GF-D8 (cell line): ENCODE measurements around the gene SPECC1.
A peak's percentile ranks its signal among the peaks of the same experiment; 100 is the strongest.
"Not testable (repeated sequence)": the region's sequence is repeated elsewhere in the genome, so short reads cannot be mapped to it uniquely, and the experiment has no call there.

ENCODE experiments used
- DNase-seq: peaks from one replicate; lab custom pipeline; 2025; lab: John Stamatoyannopoulos, UW

The SPECC1 gene

DNA sequence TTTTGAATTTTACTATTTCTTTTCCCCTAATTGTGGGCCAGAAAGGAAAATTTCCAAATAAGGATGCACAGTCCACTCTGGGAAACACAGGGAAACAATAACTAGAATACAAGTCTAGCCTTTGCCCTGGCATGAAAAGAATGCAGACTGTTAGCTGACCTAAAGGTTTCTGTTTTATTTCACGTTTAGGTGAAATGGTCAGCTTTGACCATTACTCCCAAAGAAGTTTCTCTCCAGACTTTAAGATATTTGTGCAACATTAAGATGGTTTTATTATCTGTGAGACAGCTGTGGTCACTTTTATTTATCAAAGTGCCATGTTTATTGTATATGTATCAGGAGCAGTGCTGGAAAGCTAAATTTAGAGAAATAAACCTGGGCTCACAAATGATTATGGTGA is 163.9 kb downstream of the SPECC1 start:
- DNase-seq: no peak

DNA sequence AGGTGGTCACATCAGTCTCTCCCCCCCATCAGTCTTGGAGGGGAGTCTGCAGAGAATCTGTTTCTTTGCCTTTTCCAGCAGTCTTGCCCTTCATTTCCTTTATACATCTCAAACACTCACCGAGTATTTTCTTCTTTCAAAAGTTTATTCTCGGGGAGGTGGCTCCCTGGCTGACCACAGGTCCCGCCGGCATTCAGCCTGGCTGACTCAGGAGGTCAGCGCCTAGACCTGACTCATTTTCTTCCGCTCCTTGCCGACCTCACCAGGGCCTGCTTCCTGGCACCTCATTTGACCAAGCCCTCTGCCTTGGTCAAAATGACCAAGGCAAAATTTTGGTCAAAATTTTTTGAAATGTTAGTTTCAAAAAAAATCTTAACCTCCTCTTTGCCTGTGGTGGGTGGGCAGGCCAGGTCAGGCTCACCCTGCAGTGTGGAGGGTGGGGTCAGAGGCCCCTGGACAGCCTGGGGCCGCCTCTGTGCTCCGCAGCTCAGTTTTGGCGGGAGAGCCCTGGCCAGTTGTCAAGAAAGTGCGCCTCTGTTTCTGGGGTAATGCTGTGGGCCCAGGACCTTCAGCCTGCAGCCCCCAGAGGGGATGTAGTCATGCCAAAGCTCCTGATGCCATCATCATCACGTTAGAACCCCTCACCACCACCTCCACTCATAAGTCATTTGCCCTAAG is 165.6 kb downstream of the SPECC1 start:
- DNase-seq: no peak

DNA sequence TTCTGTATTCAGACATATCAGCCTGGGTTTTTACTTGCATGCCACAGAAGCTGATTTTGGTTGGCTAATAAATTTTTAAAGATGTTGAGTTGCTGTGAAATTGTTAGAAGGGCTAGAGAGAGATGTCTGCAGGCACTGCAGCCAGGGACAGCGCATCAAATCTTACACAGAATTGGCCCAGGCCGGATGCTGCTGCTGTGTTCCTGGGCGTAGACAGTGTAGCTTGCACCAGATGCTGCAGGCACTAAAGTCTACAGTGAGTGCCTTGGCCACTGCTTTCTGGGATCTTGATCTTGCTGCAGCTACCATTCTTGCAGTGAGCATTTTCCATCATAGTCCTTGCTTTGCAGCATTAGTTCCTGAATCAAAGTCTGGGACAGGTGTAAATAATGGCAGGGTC is 169.9 kb downstream of the SPECC1 start:
- DNase-seq: no peak

DNA sequence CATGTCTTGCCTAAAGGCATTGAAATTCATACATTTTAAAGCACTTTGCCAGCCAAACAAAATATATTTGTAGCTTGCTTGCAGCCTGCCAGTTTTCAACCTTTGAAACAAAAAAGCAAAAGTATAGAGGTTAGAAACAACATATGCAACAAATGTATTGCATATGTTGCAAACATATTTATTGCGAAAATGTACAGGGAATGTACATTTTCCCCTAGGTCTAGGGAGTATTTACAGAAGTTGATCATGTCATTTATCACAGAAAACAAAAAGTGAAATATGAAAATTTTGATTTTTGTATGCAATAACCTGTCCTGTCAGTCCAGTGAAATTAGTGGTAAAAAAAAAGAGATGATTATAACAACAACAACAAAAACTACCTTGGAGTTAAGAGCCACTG is 171.5 kb downstream of the SPECC1 start:
- no peak for DNase-seq

- no peak for DNase-seq
Observed at GRCh38 chr17:20184181-20184580, 175.0 kb downstream of the SPECC1 start.

- DNase-seq: peak; percentile 78
Observed at GRCh38 chr17:20184977-20185619, 175.9 kb downstream of the SPECC1 start.

GRCh38 chr17:20187049-20187448 is 177.9 kb downstream of the SPECC1 start:
- DNase-seq: no peak

- no peak for DNase-seq
Observed at GRCh38 chr17:20189302-20189701, 180.1 kb downstream of the SPECC1 start.

- no peak for DNase-seq
Observed at GRCh38 chr17:20189979-20190378, 180.8 kb downstream of the SPECC1 start.

GRCh38 chr17:20190605-20191004 is 181.4 kb downstream of the SPECC1 start:
- DNase-seq: no peak

- no peak for DNase-seq
Observed at GRCh38 chr17:20191056-20191455, 181.9 kb downstream of the SPECC1 start.

DNA sequence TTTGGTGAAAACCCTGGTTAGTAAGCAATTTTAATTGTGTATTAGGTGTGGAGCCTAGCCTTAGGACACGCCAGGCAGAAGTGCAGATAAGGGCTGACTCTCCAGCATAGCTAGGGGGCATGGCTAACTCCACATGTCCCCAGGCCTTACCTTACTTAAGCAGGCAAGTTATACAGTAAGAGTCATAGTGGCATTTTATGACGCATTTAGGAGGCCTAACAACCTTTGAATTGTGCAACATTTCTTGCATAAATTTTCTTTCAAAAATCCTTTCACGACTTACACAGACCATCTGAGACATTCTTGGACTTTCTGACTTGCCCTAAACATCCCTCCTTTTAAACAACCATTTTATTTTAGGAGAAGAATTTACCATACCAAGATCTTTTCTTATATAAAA is 187.1 kb downstream of the SPECC1 start:
- DNase-seq: not testable (repeated sequence)

DNA sequence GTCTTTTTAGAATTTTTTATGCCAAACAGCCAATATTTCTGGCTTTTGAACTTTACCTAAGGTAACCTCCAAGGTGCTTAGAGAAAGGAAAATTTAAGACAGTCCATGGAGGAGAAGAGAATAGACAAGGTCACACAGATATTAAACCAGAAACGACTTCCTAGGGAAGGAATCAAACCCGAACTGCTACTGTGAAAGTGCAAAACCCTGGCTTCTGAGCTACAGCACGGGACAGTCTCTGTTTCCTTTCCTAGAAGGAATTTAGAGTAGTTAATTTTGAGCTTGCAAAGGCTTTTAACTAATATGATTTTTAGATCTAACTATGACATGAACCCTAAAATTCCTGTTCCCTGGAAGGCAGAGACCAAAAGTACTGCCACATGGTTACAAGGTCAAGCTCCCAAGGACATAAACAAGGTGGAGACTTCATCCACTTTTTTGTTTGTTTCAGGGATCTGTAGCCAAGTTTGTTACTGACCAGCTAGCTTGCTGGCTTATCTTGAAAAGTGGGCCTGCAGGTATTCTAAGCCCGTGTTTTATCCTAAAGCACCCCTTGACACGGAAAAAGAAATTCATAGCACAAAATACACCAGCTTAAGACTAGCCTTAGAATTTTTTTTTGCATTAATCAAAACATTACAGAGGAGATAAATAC is 188.2 kb downstream of the SPECC1 start:
- DNase-seq: no peak

- DNase-seq: no peak
Observed at GRCh38 chr17:20200016-20200795, 191.0 kb downstream of the SPECC1 start.

DNA sequence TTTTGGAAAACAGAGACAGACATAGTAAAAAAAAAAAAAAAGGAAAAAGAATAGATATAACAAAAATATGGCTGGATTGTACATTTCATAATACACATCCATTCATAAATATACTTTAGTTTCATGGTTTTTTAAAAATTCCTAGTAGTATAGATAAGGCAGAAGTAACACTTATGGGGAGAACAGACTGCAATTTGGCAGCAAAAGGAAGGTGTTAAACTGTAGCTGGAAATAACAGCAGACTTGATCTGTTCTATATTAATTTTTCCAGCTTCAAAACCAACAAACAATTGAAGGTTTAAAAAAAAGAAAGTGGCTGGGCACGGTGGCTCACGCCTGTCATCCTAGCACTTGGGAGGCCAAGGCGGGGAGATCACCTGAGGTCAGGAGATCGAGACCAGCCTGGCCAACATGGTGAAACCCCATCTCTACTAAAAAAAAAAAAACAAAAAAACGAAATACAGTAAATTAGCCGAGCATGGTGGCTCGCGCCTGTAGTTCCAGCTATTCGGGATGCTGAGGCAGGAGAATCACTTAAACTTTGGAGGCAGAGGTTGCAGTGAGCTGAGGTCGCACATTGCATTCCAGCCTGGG is 191.8 kb downstream of the SPECC1 start:
- DNase-seq: no peak

GRCh38 chr17:20202141-20202621 is 193.0 kb downstream of the SPECC1 start:
- no peak for DNase-seq

DNA sequence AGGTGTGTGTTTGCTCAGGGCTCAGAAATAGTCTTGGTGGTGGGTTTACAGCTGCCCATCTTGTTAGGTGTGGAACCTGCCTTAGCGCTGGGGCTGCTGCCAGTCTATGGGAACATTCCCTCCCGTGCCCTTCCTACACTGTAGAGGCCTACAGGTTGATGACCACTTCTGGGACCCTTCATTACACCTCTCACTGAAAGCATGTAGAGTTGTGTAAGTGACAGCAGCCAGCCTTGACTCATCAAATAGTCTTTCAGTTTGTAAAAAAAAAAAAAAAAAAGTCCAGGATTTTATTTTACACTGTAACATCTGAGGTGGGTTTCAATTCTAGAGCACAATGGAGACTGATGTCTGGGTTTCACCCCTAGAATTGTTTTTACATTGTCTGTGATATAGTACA is 193.9 kb downstream of the SPECC1 start:
- DNase-seq: no peak

DNA sequence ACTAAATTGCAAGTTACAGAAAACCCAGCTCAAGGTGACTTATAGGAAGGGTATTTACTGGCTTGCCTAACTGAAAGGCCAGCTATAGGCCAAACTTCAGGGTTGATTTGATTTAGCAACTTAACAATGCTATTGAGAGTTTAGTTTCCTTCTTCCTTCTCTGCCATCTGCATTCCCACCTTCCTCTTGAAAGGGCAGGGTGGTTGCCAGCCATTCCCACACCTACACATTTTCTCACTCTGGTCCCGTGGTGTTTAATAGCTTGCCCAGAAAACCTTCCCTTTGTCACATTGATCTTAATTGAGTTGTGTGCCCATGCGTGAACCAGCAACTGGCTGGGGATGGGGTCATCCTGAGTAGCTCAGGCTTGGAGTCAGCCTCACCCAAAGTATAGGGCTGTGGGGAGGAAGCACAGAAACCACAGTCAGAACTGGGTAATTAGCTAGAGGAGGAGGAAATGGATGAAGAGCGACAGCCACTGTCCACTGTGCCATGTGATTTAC is 194.7 kb downstream of the SPECC1 start:
- DNase-seq: no peak

DNA sequence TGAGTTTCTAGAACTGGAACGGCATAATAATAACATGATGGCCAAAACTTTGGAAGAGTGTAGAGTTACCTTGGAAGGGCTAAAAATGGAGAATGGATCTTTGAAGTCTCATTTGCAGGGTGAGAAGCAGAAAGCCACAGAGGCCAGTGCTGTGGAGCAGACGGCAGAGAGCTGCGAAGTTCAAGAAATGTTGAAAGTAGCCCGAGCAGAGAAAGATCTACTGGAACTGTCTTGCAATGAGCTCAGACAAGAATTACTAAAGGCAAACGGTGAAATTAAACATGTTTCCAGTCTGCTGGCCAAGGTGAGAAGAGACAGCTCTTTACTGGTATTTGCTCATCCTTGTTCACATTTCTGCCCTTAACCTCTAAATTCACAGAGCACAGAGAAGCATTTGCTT is 196.4 kb downstream of the SPECC1 start:
- no peak for DNase-seq

DNA sequence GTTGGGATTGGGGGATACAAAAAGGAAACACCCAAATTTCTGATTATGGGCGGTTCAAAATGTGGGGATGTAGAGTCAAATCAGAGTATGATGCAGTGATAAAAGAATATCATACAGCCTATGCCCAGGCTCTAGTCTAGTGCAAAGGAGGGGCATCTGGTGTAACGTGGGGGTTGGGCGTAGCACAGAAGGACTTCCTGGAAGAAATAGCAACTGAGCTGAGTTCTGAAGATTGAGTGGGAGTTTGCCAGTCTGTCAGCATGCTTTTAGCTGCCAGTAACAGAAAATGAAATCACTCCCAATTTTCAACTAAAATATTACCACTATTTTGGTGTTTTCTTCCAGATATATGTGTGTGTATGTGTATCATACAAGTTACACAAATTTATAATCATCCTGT is 196.9 kb downstream of the SPECC1 start:
- DNase-seq: no peak

DNA sequence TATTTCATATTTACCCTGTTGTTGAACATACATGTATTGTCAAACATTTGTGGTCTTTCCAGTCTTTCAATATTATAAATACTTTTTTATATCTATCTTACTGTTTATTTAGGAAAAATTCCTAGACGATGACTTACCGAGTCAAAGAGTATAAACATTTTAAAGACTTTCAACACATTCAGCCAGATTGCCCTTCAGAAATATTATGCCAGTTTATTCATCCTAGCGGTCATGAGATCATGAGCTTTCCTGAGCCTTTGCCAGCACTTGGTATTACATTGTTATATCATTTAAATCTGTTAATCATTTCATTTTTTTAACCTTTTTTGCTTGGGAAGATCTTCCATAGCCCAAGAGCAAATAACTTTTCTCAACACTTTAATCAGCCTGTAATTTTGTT is 197.4 kb downstream of the SPECC1 start:
- DNase-seq: no peak
